ENCODE results near the gene KCNQ1. TPM values are rescaled to one million over a fixed set of nuclear protein-coding genes. Genes with fewer than 3 reads are reported as not detected.

Gene KCNQ1
- total RNA-seq, 1 experiment from 2014 or later: not detected

GRCh38 chr11:2509481-2510001, 64.7 kb downstream of the KCNQ1 start:
- TF ChIP-seq CTCF (IDR thresholded peaks at IDR 0.05; ENCODE audit: unreplicated experiment): no peak
- no peak for DNase-seq (ENCODE audit: unreplicated experiment)
- H3K36me3 Mint-ChIP-seq (ENCODE audit: insufficient read depth, unreplicated experiment): no peaks in the 10 kb centered on the region
- ChIA-PET CTCF (interaction anchor here (0.8 to 0.9 kb wide), 2 partner anchors 21 to 22 kb away, joined by 3 to 4 read pairs; no protein-coding TSS in a partner anchor), POLR2A (interaction anchor here (0.5 kb wide), 1 partner anchor 121 kb away, joined by 3 read pairs; no protein-coding TSS in a partner anchor)
- H3K27me3 Mint-ChIP-seq (ENCODE audit: insufficient read depth, unreplicated experiment): peaks cover 44% of the 10 kb centered on the region
- no peaks in the 10 kb centered on the region for H3K4me1 Mint-ChIP-seq (ENCODE audit: insufficient read depth, unreplicated experiment)
- BruUV-seq (replicated peaks): no TSS peak
- H3K27ac Mint-ChIP-seq (ENCODE audit: low read depth, unreplicated experiment): no peak overlapping the region
- intact Hi-C loops (cut with micrococcal nuclease): no loop called here
- no peak overlapping the region for H3K4me3 Mint-ChIP-seq (ENCODE audit: unreplicated experiment)
- no peaks in the 10 kb centered on the region for H3K9me3 Mint-ChIP-seq (ENCODE audit: unreplicated experiment)

GRCh38 chr11:2510626-2511402, 66.0 kb downstream of the KCNQ1 start:
- POLR2A ChIA-PET: no interaction called here
- TF ChIP-seq CTCF (IDR thresholded peaks at IDR 0.05; ENCODE audit: unreplicated experiment): no peak
- Mint-ChIP-seq H3K9me3 (ENCODE audit: unreplicated experiment) (no peaks in the 10 kb centered on the region), H3K36me3 (ENCODE audit: insufficient read depth, unreplicated experiment) (no peaks in the 10 kb centered on the region), H3K27ac (ENCODE audit: low read depth, unreplicated experiment) (no peak overlapping the region), H3K4me1 (ENCODE audit: insufficient read depth, unreplicated experiment) (no peaks in the 10 kb centered on the region), H3K27me3 (ENCODE audit: insufficient read depth, unreplicated experiment) (peaks cover 34% of the 10 kb centered on the region), H3K4me3 (ENCODE audit: unreplicated experiment) (no peak overlapping the region)
- no peak for DNase-seq (ENCODE audit: unreplicated experiment)
- CTCF ChIA-PET: interaction anchor here (0.7 to 1.3 kb wide), 3 partner anchors 21 to 90 kb away, joined by 3 to 4 read pairs (median 3); no protein-coding TSS in a partner anchor
- intact Hi-C loops (cut with micrococcal nuclease): no loop called here
- no TSS peak for BruUV-seq (replicated peaks)

GRCh38 chr11:2511421-2512369, 66.9 kb downstream of the KCNQ1 start:
- Mint-ChIP-seq H3K4me3 (ENCODE audit: unreplicated experiment) (no peak overlapping the region), H3K36me3 (ENCODE audit: insufficient read depth, unreplicated experiment) (no peaks in the 10 kb centered on the region), H3K9me3 (ENCODE audit: unreplicated experiment) (no peaks in the 10 kb centered on the region), H3K27ac (ENCODE audit: low read depth, unreplicated experiment) (no peak overlapping the region), H3K27me3 (ENCODE audit: insufficient read depth, unreplicated experiment) (peaks cover 25% of the 10 kb centered on the region), H3K4me1 (ENCODE audit: insufficient read depth, unreplicated experiment) (no peaks in the 10 kb centered on the region)
- no peak for DNase-seq (ENCODE audit: unreplicated experiment)
- POLR2A ChIA-PET: no interaction called here
- intact Hi-C loops (cut with micrococcal nuclease): no loop called here
- no TSS peak for BruUV-seq (replicated peaks)
- CTCF ChIA-PET: interaction anchor here (1.3 kb wide), 1 partner anchor 22 kb away, joined by 3 read pairs; no protein-coding TSS in a partner anchor
- no peak for TF ChIP-seq CTCF (IDR thresholded peaks at IDR 0.05; ENCODE audit: unreplicated experiment)

Data from MCF 10A (cell line).